Measurements from ENCODE around the gene S100A13.
"Not testable (repeated sequence)": the region's sequence is repeated elsewhere in the genome, so short reads cannot be mapped to it uniquely, and the experiment has no call there.

The S100A13 gene

GRCh38 chr1:153642161-153642560 is 14.9 kb upstream of the S100A13 start:
- no peak for TF ChIP-seq CTCF (IDR thresholded peaks at IDR 0.05; ENCODE audit: borderline replicate concordance, control extremely low read depth, extremely low read depth, insufficient read depth, missing control alignments)
- no peak for DNase-seq (ENCODE audit: low spot score)
- in situ Hi-C loops (cut with MboI; ENCODE audit: low sequenced_read_pairs, unreplicated experiment), result no loop called here

- in situ Hi-C loops (cut with MboI; ENCODE audit: low sequenced_read_pairs, unreplicated experiment), result no loop called here
- DNase-seq (ENCODE audit: low spot score), result no peak
- no peak for TF ChIP-seq CTCF (IDR thresholded peaks at IDR 0.05; ENCODE audit: borderline replicate concordance, control extremely low read depth, extremely low read depth, insufficient read depth, missing control alignments)
These were observed 13.6 kb upstream of the S100A13 start for GRCh38 chr1:153640861-153641260.

GRCh38 chr1:153640213-153640612 is 12.9 kb upstream of the S100A13 start:
- in situ Hi-C loops (cut with MboI; ENCODE audit: low sequenced_read_pairs, unreplicated experiment); DNase-seq (ENCODE audit: low spot score): not testable (repeated sequence)

- no peak for TF ChIP-seq CTCF (IDR thresholded peaks at IDR 0.05; ENCODE audit: borderline replicate concordance, control extremely low read depth, extremely low read depth, insufficient read depth, missing control alignments)
- no peak for DNase-seq (ENCODE audit: low spot score)
- in situ Hi-C loops (cut with MboI; ENCODE audit: low sequenced_read_pairs, unreplicated experiment), result no loop called here
These were observed 12.0 kb upstream of the S100A13 start for GRCh38 chr1:153639280-153639679.

GRCh38 chr1:153638261-153638660 is 11.0 kb upstream of the S100A13 start:
- TF ChIP-seq CTCF (IDR thresholded peaks at IDR 0.05; ENCODE audit: borderline replicate concordance, control extremely low read depth, extremely low read depth, insufficient read depth, missing control alignments), result no peak
- in situ Hi-C loops (cut with MboI; ENCODE audit: low sequenced_read_pairs, unreplicated experiment), result no loop called here
- DNase-seq (ENCODE audit: low spot score), result no peak

- DNase-seq (ENCODE audit: low spot score), result no peak
- no peak for TF ChIP-seq CTCF (IDR thresholded peaks at IDR 0.05; ENCODE audit: borderline replicate concordance, control extremely low read depth, extremely low read depth, insufficient read depth, missing control alignments)
- in situ Hi-C loops (cut with MboI; ENCODE audit: low sequenced_read_pairs, unreplicated experiment), result no loop called here
These were observed 9.0 kb upstream of the S100A13 start for GRCh38 chr1:153636312-153636711.

- in situ Hi-C loops (cut with MboI; ENCODE audit: low sequenced_read_pairs, unreplicated experiment), result no loop called here
- TF ChIP-seq CTCF (IDR thresholded peaks at IDR 0.05; ENCODE audit: borderline replicate concordance, control extremely low read depth, extremely low read depth, insufficient read depth, missing control alignments), result no peak
- DNase-seq (ENCODE audit: low spot score), result no peak
These were observed 8.6 kb upstream of the S100A13 start for GRCh38 chr1:153635872-153636271.
